ENCODE measurements around the gene STIM1.

Gene STIM1

GRCh38 chr11:3936517-3936916 lies 81.1 kb downstream of the STIM1 start:
- Histone ChIP-seq H2BK120ac (ENCODE audit: low read depth, low read length) (no peak overlapping the region), H4K8ac (ENCODE audit: low read depth, low read length) (no peak overlapping the region), H3K36me3 (ENCODE audit: control insufficient read depth, insufficient read depth, low read length) (no peaks in the 10 kb centered on the region), H3K23ac (ENCODE audit: low read length) (no peak overlapping the region), H3K4ac (ENCODE audit: low read depth, low read length) (no peak overlapping the region), H2BK15ac (replicated peaks; ENCODE audit: low read depth) (no peak overlapping the region), H3K9ac (ENCODE audit: low read length) (no peak overlapping the region), H3K79me1 (ENCODE audit: low read length) (no peaks in the 10 kb centered on the region), H4K5ac (ENCODE audit: low read length) (no peak overlapping the region), H3K27me3 (ENCODE audit: insufficient read depth, low read length, poor library complexity) (no peaks in the 10 kb centered on the region), H3K4me2 (ENCODE audit: low read length) (no peak overlapping the region), H3K4me1 (ENCODE audit: control insufficient read depth, low read depth, low read length) (no peaks in the 10 kb centered on the region), H3K79me2 (ENCODE audit: control insufficient read depth, insufficient read depth, low read length) (no peaks in the 10 kb centered on the region), H3K4me3 (ENCODE audit: low read length) (no peak overlapping the region), H3K56ac (ENCODE audit: low read length) (no peak overlapping the region), H3K18ac (ENCODE audit: low read length) (no peak overlapping the region), H3K27ac (ENCODE audit: low read depth, low read length) (no peak overlapping the region), H2AK5ac (ENCODE audit: low read length) (no peak overlapping the region), H2BK5ac (ENCODE audit: low read length) (no peak overlapping the region)
- no CpG with 5 or more reads among the region's 1 CpG for WGBS (ENCODE audit: extremely low coverage, insufficient coverage, low lambda C conversion rate)
- no peak for DNase-seq

- Histone ChIP-seq H3K4ac (ENCODE audit: low read depth, low read length) (no peak overlapping the region), H3K27me3 (ENCODE audit: insufficient read depth, low read length, poor library complexity) (no peaks in the 10 kb centered on the region), H4K8ac (ENCODE audit: low read depth, low read length) (no peak overlapping the region), H3K4me3 (ENCODE audit: low read length) (no peak overlapping the region), H3K36me3 (ENCODE audit: control insufficient read depth, insufficient read depth, low read length) (no peaks in the 10 kb centered on the region), H3K9ac (ENCODE audit: low read length) (no peak overlapping the region), H4K5ac (ENCODE audit: low read length) (no peak overlapping the region), H3K79me1 (ENCODE audit: low read length) (no peaks in the 10 kb centered on the region), H3K79me2 (ENCODE audit: control insufficient read depth, insufficient read depth, low read length) (no peaks in the 10 kb centered on the region), H2BK15ac (replicated peaks; ENCODE audit: low read depth) (no peak overlapping the region), H2AK5ac (ENCODE audit: low read length) (no peak overlapping the region), H2BK120ac (ENCODE audit: low read depth, low read length) (no peak overlapping the region), H3K23ac (ENCODE audit: low read length) (no peak overlapping the region), H3K27ac (ENCODE audit: low read depth, low read length) (no peak overlapping the region), H3K18ac (ENCODE audit: low read length) (no peak overlapping the region), H3K4me1 (ENCODE audit: control insufficient read depth, low read depth, low read length) (no peaks in the 10 kb centered on the region), H2BK5ac (ENCODE audit: low read length) (no peak overlapping the region), H3K56ac (ENCODE audit: low read length) (no peak overlapping the region), H3K4me2 (ENCODE audit: low read length) (no peak overlapping the region)
- DNase-seq: no peak
Measured at GRCh38 chr11:3939211-3939610, 83.7 kb downstream of the STIM1 start.

- no peak overlapping the region for H3K56ac ChIP-seq (ENCODE audit: low read length)
- H3K79me1 ChIP-seq (ENCODE audit: low read length): no peaks in the 10 kb centered on the region
- no peaks in the 10 kb centered on the region for H3K36me3 ChIP-seq (ENCODE audit: control insufficient read depth, insufficient read depth, low read length)
- no peaks in the 10 kb centered on the region for H3K4me1 ChIP-seq (ENCODE audit: control insufficient read depth, low read depth, low read length)
- no peak overlapping the region for H3K23ac ChIP-seq (ENCODE audit: low read length)
- no peak overlapping the region for H2BK120ac ChIP-seq (ENCODE audit: low read depth, low read length)
- H4K5ac ChIP-seq (ENCODE audit: low read length): no peak overlapping the region
- no peak overlapping the region for H3K27ac ChIP-seq (ENCODE audit: low read depth, low read length)
- H3K4me3 ChIP-seq (ENCODE audit: low read length): no peak overlapping the region
- WGBS (ENCODE audit: extremely low coverage, insufficient coverage, low lambda C conversion rate): no CpG with 5 or more reads among the region's 2 CpGs
- H3K18ac ChIP-seq (ENCODE audit: low read length): no peak overlapping the region
- no peak overlapping the region for H3K9ac ChIP-seq (ENCODE audit: low read length)
- no peak overlapping the region for H3K4me2 ChIP-seq (ENCODE audit: low read length)
- DNase-seq: no peak
- no peak overlapping the region for H2AK5ac ChIP-seq (ENCODE audit: low read length)
- no peak overlapping the region for H2BK15ac ChIP-seq (replicated peaks; ENCODE audit: low read depth)
- H3K27me3 ChIP-seq (ENCODE audit: insufficient read depth, low read length, poor library complexity): no peaks in the 10 kb centered on the region
- no peak overlapping the region for H3K4ac ChIP-seq (ENCODE audit: low read depth, low read length)
- H2BK5ac ChIP-seq (ENCODE audit: low read length): no peak overlapping the region
- H3K79me2 ChIP-seq (ENCODE audit: control insufficient read depth, insufficient read depth, low read length): no peaks in the 10 kb centered on the region
- H4K8ac ChIP-seq (ENCODE audit: low read depth, low read length): no peak overlapping the region
Measured at GRCh38 chr11:3939651-3940190, 84.3 kb downstream of the STIM1 start.

- Histone ChIP-seq H3K27me3 (ENCODE audit: insufficient read depth, low read length, poor library complexity) (no peaks in the 10 kb centered on the region), H3K23ac (ENCODE audit: low read length) (no peak overlapping the region), H3K27ac (ENCODE audit: low read depth, low read length) (no peak overlapping the region), H3K79me2 (ENCODE audit: control insufficient read depth, insufficient read depth, low read length) (no peaks in the 10 kb centered on the region), H3K18ac (ENCODE audit: low read length) (no peak overlapping the region), H3K56ac (ENCODE audit: low read length) (no peak overlapping the region), H3K4me2 (ENCODE audit: low read length) (no peak overlapping the region), H3K9ac (ENCODE audit: low read length) (no peak overlapping the region), H3K4me3 (ENCODE audit: low read length) (no peak overlapping the region), H2BK5ac (ENCODE audit: low read length) (no peak overlapping the region), H2AK5ac (ENCODE audit: low read length) (no peak overlapping the region), H2BK15ac (replicated peaks; ENCODE audit: low read depth) (no peak overlapping the region), H3K36me3 (ENCODE audit: control insufficient read depth, insufficient read depth, low read length) (no peaks in the 10 kb centered on the region), H3K79me1 (ENCODE audit: low read length) (no peaks in the 10 kb centered on the region), H2BK120ac (ENCODE audit: low read depth, low read length) (no peak overlapping the region), H4K5ac (ENCODE audit: low read length) (no peak overlapping the region), H3K4me1 (ENCODE audit: control insufficient read depth, low read depth, low read length) (no peaks in the 10 kb centered on the region), H4K8ac (ENCODE audit: low read depth, low read length) (no peak overlapping the region), H3K4ac (ENCODE audit: low read depth, low read length) (no peak overlapping the region)
- DNase-seq: no peak
- WGBS (ENCODE audit: extremely low coverage, insufficient coverage, low lambda C conversion rate): no CpG with 5 or more reads among the region's 3 CpGs
Measured at GRCh38 chr11:3942160-3942955, 86.9 kb downstream of the STIM1 start.

GRCh38 chr11:3942956-3943497 lies 87.6 kb downstream of the STIM1 start:
- Histone ChIP-seq H2AK5ac (ENCODE audit: low read length) (no peak overlapping the region), H4K8ac (ENCODE audit: low read depth, low read length) (no peak overlapping the region), H2BK5ac (ENCODE audit: low read length) (no peak overlapping the region), H3K4me1 (ENCODE audit: control insufficient read depth, low read depth, low read length) (no peaks in the 10 kb centered on the region), H3K36me3 (ENCODE audit: control insufficient read depth, insufficient read depth, low read length) (no peaks in the 10 kb centered on the region), H2BK15ac (replicated peaks; ENCODE audit: low read depth) (no peak overlapping the region), H3K4me3 (ENCODE audit: low read length) (no peak overlapping the region), H3K27me3 (ENCODE audit: insufficient read depth, low read length, poor library complexity) (no peaks in the 10 kb centered on the region), H3K4ac (ENCODE audit: low read depth, low read length) (no peak overlapping the region), H3K4me2 (ENCODE audit: low read length) (no peak overlapping the region), H3K23ac (ENCODE audit: low read length) (no peak overlapping the region), H3K56ac (ENCODE audit: low read length) (no peak overlapping the region), H3K9ac (ENCODE audit: low read length) (no peak overlapping the region), H3K79me2 (ENCODE audit: control insufficient read depth, insufficient read depth, low read length) (no peaks in the 10 kb centered on the region), H4K5ac (ENCODE audit: low read length) (no peak overlapping the region), H2BK120ac (ENCODE audit: low read depth, low read length) (no peak overlapping the region), H3K18ac (ENCODE audit: low read length) (no peak overlapping the region), H3K27ac (ENCODE audit: low read depth, low read length) (no peak overlapping the region), H3K79me1 (ENCODE audit: low read length) (no peaks in the 10 kb centered on the region)
- DNase-seq: no peak
- no CpG with 5 or more reads among the region's 1 CpG for WGBS (ENCODE audit: extremely low coverage, insufficient coverage, low lambda C conversion rate)

Data from mesendoderm (in vitro differentiated cells).